Tibial nerve (tissue), 4 donors: ENCODE results near the gene ARRB1. TPM values are rescaled to one million over a fixed set of nuclear protein-coding genes. Genes with fewer than 3 reads are reported as not detected.

ENCODE experiments used
- DNase-seq, 2 donors: peaks; one replicate each; pipeline ENCODE4 v3.0.0-alpha.2; 2019; ENCODE audit warnings: low spot score in 2 of 2
- H3K27ac ChIP-seq, 4 donors: fragments of 200-600 bp; sonication (generic) in 3 of 4; one replicate each; pipeline ENCODE4 v1.5.1; 2017 to 2019; ENCODE audit warnings: mild to moderate bottlenecking in 1 of 4
- H3K27me3 ChIP-seq, 2 donors: fragments of 200-600 bp; sonication (generic) in 1 of 2; one replicate each; pipeline versions ENCODE4 v1.5.1 to v1.6.0; 2017 to 2019
- H3K36me3 ChIP-seq, 3 donors: fragments of 200-600 bp; sonication (generic); one replicate each; pipeline ENCODE4 v1.5.1; 2018 to 2019
- H3K4me1 ChIP-seq, 4 donors: fragments of 200-600 bp; sonication (generic) in 3 of 4; one replicate each; pipeline ENCODE4 v1.5.1; 2017 to 2019
- H3K4me3 ChIP-seq, 4 donors: fragments of 200-600 bp; sonication (generic) in 3 of 4; one replicate each; pipeline ENCODE4 v1.5.1; 2017 to 2019; ENCODE audit warnings: mild to moderate bottlenecking in 1 of 4, moderate library complexity in 1 of 4
- H3K9me3 ChIP-seq, 4 donors: fragments of 200-600 bp; sonication (generic) in 3 of 4; one replicate each; pipeline ENCODE4 v1.5.1; 2017 to 2019
- EP300 ChIP-seq, 2 donors: sonication (generic); formaldehyde crosslinking; IDR thresholded peaks; one replicate each; pipeline ENCODE4 v1.6.1; 2017; ENCODE audit warnings: antibody characterized with exemption in 2 of 2, mild to moderate bottlenecking in 1 of 2
- POLR2A ChIP-seq, 2 donors: fragments of 450-650 bp; IDR thresholded peaks; one replicate each; pipeline ENCODE4 v1.6.1; 2017; ENCODE audit warnings: antibody characterized with exemption in 2 of 2, mild to moderate bottlenecking in 2 of 2, moderate library complexity in 2 of 2
- WGBS, 2 donors: methylation state at CpG; one replicate each; pipeline ENCODE4 v1.1.5; 2018; 5-methylcytosine and 5-hydroxymethylcytosine counted together
- total RNA-seq, 4 donors: library from RNA; depleted of rRNA; stranded (reverse); fragments of >200 nt; gene quantifications; one replicate each; pipeline ENCODE4 v1.1.0, GENCODE V29; 2016
- TF ChIP-seq, protein P1 (sequence below), 5 experiments: fragments of 200-600 bp in 3 of 5; fragments of 450-650 bp in 2 of 5; sonication (generic) in 3 of 5; IDR thresholded peaks; one replicate each; pipeline ENCODE4 v1.5.1; 2016 to 2019; ENCODE audit warnings: antibody characterized with exemption in 5 of 5, mild to moderate bottlenecking in 3 of 5, moderate library complexity in 2 of 5

ARRB1 gene
- total RNA-seq, 4 donors from 2014 or later, result 38.2 to 68.1 (median 45.8) TPM

DNA sequence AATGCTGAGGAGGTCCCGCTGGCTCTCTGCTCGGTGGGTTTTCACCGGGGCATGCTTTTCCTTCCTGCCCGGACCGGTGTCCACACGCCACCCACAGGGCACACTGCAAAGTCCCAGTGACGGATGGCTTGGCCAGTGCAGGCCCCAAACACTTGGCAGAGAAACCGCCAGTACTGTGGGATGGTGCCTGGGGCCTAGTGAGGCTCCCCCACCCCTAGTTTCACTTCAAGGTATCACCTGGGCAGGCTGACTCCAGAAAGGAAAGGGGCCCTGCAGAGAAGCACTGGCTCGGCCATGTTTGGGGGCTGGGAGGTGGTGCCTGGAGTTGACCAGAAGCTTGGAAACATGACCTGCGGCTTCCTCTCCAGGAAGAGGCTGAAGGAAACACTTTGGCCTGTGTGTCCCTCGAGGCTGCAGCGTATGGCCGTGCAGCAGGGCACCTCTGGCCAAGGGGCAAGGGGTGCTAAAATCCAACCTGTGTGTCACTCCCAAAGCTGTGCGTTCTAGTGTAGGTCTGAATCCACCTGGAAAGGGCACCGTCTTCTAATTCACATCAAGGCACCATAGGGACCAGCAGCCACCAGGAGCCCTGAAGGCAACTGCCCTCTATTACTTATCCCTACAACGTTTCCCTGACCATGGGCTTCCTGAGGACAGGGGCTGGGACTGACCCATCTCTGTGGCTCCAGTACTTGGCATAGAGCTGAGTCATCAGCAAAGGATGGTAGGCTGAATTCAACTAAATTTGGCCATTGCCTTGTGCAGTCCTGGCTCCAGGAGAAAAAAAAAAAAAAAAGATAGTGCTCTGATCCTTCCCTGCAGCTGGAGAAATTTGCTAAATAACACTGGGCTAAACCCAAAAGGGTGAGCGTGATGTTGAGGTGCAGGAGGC lies 88.3 kb downstream of the ARRB1 start:
- Histone ChIP-seq H3K27ac (no peak overlapping the region), H3K4me1 (peaks cover 0 to 20% (median 6%) of the 10 kb centered on the region in 4 donors), H3K36me3 (peaks cover 0 to 19% (median 0%) of the 10 kb centered on the region in 3 donors), H3K27me3 (no peaks in the 10 kb centered on the region), H3K4me3 (no peak overlapping the region), H3K9me3 (no peaks in the 10 kb centered on the region)
- no peak for DNase-seq
- TF ChIP-seq, protein P1, sequence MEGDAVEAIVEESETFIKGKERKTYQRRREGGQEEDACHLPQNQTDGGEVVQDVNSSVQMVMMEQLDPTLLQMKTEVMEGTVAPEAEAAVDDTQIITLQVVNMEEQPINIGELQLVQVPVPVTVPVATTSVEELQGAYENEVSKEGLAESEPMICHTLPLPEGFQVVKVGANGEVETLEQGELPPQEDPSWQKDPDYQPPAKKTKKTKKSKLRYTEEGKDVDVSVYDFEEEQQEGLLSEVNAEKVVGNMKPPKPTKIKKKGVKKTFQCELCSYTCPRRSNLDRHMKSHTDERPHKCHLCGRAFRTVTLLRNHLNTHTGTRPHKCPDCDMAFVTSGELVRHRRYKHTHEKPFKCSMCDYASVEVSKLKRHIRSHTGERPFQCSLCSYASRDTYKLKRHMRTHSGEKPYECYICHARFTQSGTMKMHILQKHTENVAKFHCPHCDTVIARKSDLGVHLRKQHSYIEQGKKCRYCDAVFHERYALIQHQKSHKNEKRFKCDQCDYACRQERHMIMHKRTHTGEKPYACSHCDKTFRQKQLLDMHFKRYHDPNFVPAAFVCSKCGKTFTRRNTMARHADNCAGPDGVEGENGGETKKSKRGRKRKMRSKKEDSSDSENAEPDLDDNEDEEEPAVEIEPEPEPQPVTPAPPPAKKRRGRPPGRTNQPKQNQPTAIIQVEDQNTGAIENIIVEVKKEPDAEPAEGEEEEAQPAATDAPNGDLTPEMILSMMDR (IDR thresholded peaks at IDR 0.05), result no peak
- TF ChIP-seq POLR2A (IDR thresholded peaks at IDR 0.05), result no peak
- TF ChIP-seq EP300 (IDR thresholded peaks at IDR 0.05), result no peak
- WGBS, 2 donors, result 66 to 69% methylated on average over 13 to 17 of the region's 17 CpGs

DNA sequence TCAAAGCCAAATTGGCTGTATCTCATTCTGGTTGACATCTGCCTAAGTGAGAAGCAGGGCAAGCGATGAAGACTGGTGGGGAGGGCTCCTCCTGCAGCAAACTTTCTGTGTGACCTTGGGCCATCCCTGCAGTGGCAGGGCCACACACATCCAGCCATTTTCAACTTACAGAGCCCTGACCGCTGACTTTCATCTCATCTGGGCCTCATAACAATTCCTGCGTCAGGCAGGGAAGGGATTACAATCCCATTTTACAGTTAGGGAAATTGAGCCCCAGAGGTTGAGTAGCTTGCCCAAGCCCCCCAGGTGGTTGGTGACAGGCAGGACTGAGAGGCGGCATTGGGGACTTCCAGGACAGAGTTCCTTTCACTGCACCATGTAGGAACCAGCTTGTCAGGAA lies 89.0 kb downstream of the ARRB1 start:
- H3K27me3 ChIP-seq, result no peaks in the 10 kb centered on the region

DNA sequence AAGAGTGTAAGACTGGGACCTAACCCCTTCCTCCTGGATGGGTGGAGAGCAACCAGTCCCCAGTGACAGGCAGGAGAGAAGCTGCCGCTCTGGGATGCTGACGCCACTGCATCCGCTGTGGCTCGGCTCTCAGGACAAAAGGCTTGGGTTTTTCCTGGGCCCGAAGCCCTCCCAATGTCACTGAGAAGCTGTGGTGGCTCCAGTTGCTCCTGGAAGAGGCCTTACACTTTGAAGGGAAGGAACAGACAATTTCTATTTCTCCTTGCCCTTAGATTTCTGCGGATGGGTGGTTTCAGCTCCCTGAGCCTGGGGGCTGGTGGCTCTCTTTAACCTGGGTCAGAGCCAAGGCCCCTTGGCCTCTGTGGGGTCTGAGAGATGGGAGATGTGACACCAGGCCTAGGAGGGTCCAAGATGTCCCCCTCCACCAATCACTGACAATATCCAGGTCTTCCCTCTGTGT lies 89.5 kb downstream of the ARRB1 start:
- no peak for DNase-seq
- Histone ChIP-seq H3K27me3 (no peaks in the 10 kb centered on the region), H3K4me3 (no peak overlapping the region), H3K27ac (no peak overlapping the region), H3K36me3 (peaks cover 0 to 13% (median 0%) of the 10 kb centered on the region in 3 donors), H3K4me1 (peaks cover 0 to 20% (median 6%) of the 10 kb centered on the region in 4 donors), H3K9me3 (no peaks in the 10 kb centered on the region)
- 71 to 87% methylated on average over 6 of the region's 6 CpGs for WGBS, 2 donors
- TF ChIP-seq POLR2A (IDR thresholded peaks at IDR 0.05) (no peak), EP300 (IDR thresholded peaks at IDR 0.05) (no peak)
- TF ChIP-seq, protein P1 (IDR thresholded peaks at IDR 0.05), result no peak

More for the DNA sequence above, 89.0 kb downstream of the ARRB1 start:
- DNase-seq, result no peak
- H3K4me1 ChIP-seq, result peaks cover 0 to 20% (median 6%) of the 10 kb centered on the region in 4 donors
- TF ChIP-seq, protein P1 (IDR thresholded peaks at IDR 0.05), result no peak
- no peak for TF ChIP-seq EP300 (IDR thresholded peaks at IDR 0.05)
- TF ChIP-seq POLR2A (IDR thresholded peaks at IDR 0.05), result no peak
- H3K27ac ChIP-seq, result no peak overlapping the region
- no peaks in the 10 kb centered on the region for H3K9me3 ChIP-seq
- 82 to 93% methylated on average over 3 to 4 of the region's 4 CpGs for WGBS, 2 donors
- H3K36me3 ChIP-seq, result peaks cover 0 to 18% (median 0%) of the 10 kb centered on the region in 3 donors
- H3K4me3 ChIP-seq, result no peak overlapping the region

DNA sequence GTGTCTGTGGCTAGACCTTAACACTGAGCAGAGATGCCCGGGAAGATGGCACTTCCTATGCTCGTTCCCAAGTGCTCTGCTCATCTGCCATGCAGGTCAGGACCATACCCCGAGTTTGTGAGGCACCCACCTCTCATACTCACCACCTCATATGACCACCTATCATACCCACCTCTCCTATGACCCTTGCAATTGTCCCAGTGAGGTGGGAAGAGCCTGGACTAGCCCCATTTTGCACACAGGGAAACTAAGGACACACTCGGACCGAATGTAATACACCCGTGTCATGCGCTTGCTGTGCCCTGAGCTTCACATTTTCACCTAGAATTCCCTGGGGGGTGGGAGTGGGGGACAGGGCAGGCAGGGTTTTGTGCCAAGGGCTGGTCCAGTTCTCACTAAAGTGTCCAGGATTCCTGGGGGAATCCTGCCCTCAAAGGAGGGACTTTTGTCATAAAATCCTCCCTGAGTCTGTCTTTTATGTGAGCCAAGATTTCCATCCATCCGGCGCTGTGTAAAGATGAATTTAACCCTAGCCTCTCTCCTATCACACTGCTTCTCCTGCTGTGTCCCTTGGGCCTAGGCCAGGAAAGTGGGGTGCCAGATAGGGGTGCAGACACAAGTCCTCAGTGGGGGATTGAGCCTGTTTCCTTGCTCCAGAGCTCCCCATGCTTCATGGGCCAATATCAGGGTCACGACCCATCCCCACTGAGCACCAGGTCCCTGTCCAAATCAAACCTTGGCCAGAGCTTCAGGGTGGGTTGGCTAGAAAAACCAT lies 90.9 kb downstream of the ARRB1 start:
- no peak overlapping the region for H3K4me3 ChIP-seq
- no peaks in the 10 kb centered on the region for H3K27me3 ChIP-seq
- TF ChIP-seq EP300 (IDR thresholded peaks at IDR 0.05) (no peak), POLR2A (IDR thresholded peaks at IDR 0.05) (no peak)
- TF ChIP-seq, protein P1 (IDR thresholded peaks at IDR 0.05), result no peak
- peaks cover 0 to 6% (median 0%) of the 10 kb centered on the region in 3 donors for H3K36me3 ChIP-seq
- no peak for DNase-seq
- no peak overlapping the region for H3K27ac ChIP-seq
- no peaks in the 10 kb centered on the region for H3K9me3 ChIP-seq
- H3K4me1 ChIP-seq, result peaks cover 0 to 20% (median 6%) of the 10 kb centered on the region in 4 donors
- WGBS, 2 donors, result 47 to 53% methylated on average over 10 of the region's 10 CpGs
